Nucleus accumbens (tissue), 56 donors: ENCODE results near the gene BLNK.

Experiments
- DNase-seq, 56 donors: peaks; one replicate each; lab custom pipeline; 2025; lab: John Stamatoyannopoulos, UW

Gene BLNK

DNA sequence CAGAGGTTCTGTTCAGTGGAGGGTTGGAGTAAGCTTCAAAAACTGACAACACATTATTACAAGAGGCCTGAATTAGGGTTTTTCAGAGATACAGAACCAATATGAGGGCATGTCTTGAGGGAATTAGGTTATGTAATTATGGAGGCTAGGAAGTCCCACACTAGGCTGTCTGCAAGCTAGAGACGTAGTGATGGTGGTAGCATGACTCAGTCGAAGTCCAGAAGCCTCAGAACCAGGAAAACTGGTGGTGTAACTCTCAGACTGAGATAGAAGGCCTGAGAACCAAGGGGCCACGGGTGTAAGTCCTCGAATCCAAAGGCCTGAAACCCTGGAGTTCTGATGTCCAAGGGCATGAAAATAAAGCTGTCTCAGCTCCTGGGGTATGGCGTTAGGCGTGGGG lies 105.6 kb downstream of the BLNK start:
- DNase-seq, result no peak

DNA sequence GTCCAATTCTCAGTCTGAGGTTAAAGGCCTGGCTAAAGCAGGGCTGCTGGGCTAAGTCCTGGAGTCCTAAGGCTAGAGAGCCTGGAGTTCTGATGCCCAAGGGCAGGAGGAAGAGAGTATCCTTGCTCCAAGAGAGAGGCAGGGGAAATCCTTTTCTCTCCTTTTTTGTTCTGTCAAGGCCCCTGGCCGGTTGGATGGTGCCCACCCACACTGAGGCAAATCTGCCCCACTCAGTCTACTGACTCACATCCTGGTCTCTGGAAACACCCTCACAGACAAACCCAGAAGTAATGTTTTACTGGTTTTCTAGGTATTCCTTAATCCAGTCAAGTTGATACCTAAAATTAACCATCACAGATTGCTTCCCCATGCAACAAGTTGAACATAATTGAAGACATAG lies 118.3 kb downstream of the BLNK start:
- DNase-seq, result no peak

- DNase-seq, result no peak
These were observed 118.9 kb downstream of the BLNK start for GRCh38 chr10:96152437-96152836.
